Measurements from ENCODE around the gene SBNO2. TPM values are rescaled to one million over a fixed set of nuclear protein-coding genes. Genes with fewer than 3 reads are reported as not detected.

SBNO2 gene
- total RNA-seq, 6 experiments from 2014 or later: 21.5 to 54.4 (median 25.5) TPM

DNA sequence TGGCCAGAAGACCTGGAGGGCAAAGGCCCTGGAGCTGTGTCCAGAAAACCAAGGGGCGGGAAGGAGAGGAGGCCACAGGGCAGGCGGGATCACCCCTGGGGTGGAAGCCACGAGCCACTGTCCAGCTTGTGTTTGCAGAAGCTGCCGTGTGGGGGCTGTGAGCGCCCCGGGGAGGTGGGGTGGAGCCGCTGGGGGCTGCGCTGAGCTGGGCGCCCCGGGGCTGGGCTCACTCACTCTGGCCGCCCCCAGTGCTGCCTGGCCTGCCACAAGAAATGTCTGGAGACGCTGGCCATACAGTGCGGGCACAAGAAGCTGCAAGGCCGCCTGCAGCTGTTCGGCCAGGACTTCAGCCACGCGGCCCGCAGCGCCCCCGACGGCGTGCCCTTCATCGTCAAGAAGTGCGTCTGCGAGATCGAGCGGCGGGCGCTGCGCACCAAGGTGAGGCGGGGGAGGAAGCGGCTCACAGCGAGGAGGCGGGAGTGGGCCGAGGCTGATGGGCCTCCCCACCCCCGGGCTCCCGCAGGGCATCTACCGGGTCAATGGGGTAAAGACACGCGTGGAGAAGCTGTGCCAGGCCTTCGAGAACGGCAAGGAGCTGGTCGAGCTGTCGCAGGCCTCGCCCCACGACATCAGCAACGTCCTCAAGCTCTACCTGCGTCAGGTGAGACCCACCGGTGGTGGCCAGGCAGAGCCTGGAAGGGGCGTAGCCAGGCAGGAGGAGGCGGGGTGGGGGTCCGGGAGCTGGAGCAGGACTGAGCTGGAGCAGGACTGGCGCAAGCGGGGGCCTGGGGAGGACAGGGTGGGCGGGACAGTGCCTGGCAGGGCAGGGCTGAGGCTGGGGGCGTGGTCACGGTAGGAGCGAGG is 92.5 kb downstream of the SBNO2 start:
- H3K27ac ChIP-seq: no peak overlapping the region
- peaks cover 0 to under 1% (median 0%) of the 10 kb centered on the region in 4 donors for H3K36me3 ChIP-seq
- no peak for TF ChIP-seq POLR2A (IDR thresholded peaks at IDR 0.05)
- TF ChIP-seq, protein P1, sequence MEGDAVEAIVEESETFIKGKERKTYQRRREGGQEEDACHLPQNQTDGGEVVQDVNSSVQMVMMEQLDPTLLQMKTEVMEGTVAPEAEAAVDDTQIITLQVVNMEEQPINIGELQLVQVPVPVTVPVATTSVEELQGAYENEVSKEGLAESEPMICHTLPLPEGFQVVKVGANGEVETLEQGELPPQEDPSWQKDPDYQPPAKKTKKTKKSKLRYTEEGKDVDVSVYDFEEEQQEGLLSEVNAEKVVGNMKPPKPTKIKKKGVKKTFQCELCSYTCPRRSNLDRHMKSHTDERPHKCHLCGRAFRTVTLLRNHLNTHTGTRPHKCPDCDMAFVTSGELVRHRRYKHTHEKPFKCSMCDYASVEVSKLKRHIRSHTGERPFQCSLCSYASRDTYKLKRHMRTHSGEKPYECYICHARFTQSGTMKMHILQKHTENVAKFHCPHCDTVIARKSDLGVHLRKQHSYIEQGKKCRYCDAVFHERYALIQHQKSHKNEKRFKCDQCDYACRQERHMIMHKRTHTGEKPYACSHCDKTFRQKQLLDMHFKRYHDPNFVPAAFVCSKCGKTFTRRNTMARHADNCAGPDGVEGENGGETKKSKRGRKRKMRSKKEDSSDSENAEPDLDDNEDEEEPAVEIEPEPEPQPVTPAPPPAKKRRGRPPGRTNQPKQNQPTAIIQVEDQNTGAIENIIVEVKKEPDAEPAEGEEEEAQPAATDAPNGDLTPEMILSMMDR (IDR thresholded peaks at IDR 0.05): no peak
- WGBS (ENCODE audit: insufficient coverage, low coverage, low lambda C conversion rate, missing lambda C conversion rate): 66% methylated on average over 19 of the region's 58 CpGs
- H3K27me3 ChIP-seq: no peaks in the 10 kb centered on the region
- peaks cover 0 to 14% (median 3%) of the 10 kb centered on the region in 4 donors for H3K4me1 ChIP-seq
- intact Hi-C loops (cut with DNase I): no loop called here
- DNase-seq (peak in 2 of 3 donors; percentile 29 to 72), ATAC-seq (peak in 2 of 4 donors; percentile 1 to 36)
- H3K4me3 ChIP-seq: no peak overlapping the region
- no peaks in the 10 kb centered on the region for H3K9me3 ChIP-seq

DNA sequence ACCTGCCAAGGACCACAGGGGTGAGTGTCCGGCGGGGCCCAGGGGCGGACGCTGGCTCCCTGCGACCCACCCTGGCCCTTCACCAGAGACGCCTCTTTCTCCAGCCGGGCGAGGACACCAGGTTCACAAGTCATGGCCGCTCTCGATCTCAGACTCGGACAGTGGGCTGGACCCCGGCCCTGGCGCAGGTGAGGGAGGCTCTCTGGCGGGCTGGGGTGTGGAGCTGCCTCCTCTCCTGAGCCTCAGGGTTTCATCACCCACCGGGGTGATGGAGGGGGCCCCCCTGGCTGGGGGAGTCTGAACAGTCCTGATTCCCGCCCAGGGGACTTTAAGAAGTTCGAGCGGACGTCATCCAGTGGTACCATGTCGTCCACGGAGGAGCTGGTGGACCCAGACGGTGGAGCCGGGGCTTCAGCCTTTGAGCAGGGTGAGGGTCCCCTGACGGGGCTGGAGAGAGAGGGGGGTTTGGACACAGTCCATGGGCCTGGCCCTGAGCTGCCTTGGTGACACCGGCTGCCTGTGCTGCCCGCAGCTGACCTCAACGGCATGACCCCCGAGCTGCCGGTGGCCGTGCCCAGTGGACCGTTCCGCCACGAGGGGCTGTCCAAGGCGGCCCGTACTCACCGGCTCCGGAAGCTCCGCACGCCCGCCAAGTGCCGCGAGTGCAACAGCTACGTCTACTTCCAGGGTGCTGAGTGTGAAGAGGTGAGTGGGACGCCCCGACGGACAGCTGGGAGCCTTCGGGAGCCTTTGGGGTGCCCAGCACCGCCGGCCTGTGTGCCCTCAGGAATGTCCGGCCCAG is 93.5 kb downstream of the SBNO2 start:
- no peak overlapping the region for H3K4me3 ChIP-seq
- peak in 1 of 3 donors; percentile 56 for DNase-seq
- no peak for ATAC-seq
- peaks cover 0 to 18% (median 6%) of the 10 kb centered on the region in 4 donors for H3K4me1 ChIP-seq
- no peaks in the 10 kb centered on the region for H3K9me3 ChIP-seq
- TF ChIP-seq, protein P1 (IDR thresholded peaks at IDR 0.05): no peak
- TF ChIP-seq POLR2A (IDR thresholded peaks at IDR 0.05): no peak
- WGBS (ENCODE audit: insufficient coverage, low coverage, low lambda C conversion rate, missing lambda C conversion rate): 92% methylated on average over 12 of the region's 50 CpGs
- no peaks in the 10 kb centered on the region for H3K36me3 ChIP-seq
- no peaks in the 10 kb centered on the region for H3K27me3 ChIP-seq
- H3K27ac ChIP-seq: no peak overlapping the region
- intact Hi-C loops (cut with DNase I): no loop called here

DNA sequence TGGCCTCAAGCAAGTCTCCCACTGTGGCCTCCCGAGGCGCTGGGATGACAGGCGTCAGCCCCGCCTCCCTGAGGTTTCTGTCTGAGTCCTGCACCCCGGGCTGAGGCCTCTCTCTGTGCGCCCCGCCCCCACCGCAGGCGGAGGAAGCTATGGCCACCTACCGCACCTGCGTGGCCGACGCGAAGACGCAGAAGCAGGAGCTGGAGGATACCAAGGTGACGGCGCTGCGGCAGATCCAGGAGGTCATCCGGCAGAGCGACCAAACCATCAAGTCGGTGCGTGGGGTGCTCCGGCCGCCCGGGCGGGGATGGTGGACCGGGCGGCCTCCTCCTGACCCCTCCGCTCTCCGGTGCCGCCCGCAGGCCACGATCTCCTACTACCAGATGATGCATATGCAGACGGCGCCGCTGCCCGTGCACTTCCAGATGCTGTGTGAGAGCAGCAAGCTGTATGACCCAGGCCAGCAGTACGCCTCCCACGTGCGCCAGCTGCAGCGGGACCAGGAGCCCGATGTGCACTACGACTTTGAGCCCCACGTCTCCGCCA is 94.4 kb downstream of the SBNO2 start:
- H3K27ac ChIP-seq: no peak overlapping the region
- H3K4me1 ChIP-seq: peaks cover 0 to 26% (median 6%) of the 10 kb centered on the region in 4 donors
- H3K9me3 ChIP-seq: no peaks in the 10 kb centered on the region
- intact Hi-C loops (cut with DNase I): no loop called here
- H3K4me3 ChIP-seq: no peak overlapping the region
- 51% methylated on average over 5 of the region's 45 CpGs for WGBS (ENCODE audit: insufficient coverage, low coverage, low lambda C conversion rate, missing lambda C conversion rate)
- TF ChIP-seq POLR2A (IDR thresholded peaks at IDR 0.05): no peak
- TF ChIP-seq, protein P1 (IDR thresholded peaks at IDR 0.05): no peak
- ATAC-seq: no peak
- peak in 2 of 3 donors; percentile 27 to 53 for DNase-seq
- no peaks in the 10 kb centered on the region for H3K27me3 ChIP-seq
- no peaks in the 10 kb centered on the region for H3K36me3 ChIP-seq

DNA sequence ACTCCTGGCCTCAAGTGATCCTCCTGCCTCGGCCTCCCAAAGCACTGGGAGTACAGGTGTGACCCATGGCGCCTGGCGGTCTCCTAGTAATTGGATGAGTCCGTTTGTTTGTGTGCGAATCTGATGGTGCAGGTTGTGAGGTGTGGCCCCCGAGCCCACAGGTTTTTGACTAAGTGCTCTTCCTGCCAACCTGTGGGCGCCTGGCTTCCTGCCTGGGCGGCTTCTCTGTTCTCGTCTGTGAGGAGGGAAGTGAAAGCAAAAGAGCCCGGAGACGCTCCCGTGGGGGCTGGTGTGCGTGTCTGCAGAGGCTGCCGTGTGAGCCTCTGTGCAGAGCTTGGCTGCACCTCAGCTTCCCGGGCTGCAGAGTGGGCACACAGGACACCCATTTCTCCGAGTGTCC is 97.1 kb downstream of the SBNO2 start:
- H3K4me3 ChIP-seq: peak overlapping the region in 1 of 3 donors; percentile 11
- ATAC-seq: peak; percentile 40 to 64 (median 58)
- H3K36me3 ChIP-seq: no peaks in the 10 kb centered on the region
- H3K4me1 ChIP-seq: peaks cover 0 to 21% (median 6%) of the 10 kb centered on the region in 4 donors
- no peak for TF ChIP-seq POLR2A (IDR thresholded peaks at IDR 0.05)
- TF ChIP-seq, protein P1 (IDR thresholded peaks at IDR 0.05): no peak
- no peaks in the 10 kb centered on the region for H3K27me3 ChIP-seq
- no peak overlapping the region for H3K27ac ChIP-seq
- H3K9me3 ChIP-seq: no peaks in the 10 kb centered on the region
- intact Hi-C loops (cut with DNase I): no loop called here
- peak in 2 of 3 donors; percentile 81 for DNase-seq
- WGBS (ENCODE audit: insufficient coverage, low coverage, low lambda C conversion rate, missing lambda C conversion rate): 30% methylated on average over 13 of the region's 16 CpGs

All from right lobe of liver (tissue), 6 donors.